GM10266 (cell line): Measurements from ENCODE around the gene CCDC32.
"Not testable (repeated sequence)": the region's sequence is repeated elsewhere in the genome, so short reads cannot be mapped to it uniquely, and the experiment has no call there.

Source experiments
- DNase-seq: peaks from one replicate; pipeline ENCODE4 v3.0.0; 2012; ENCODE audit errors: extremely low spot score
- CTCF ChIP-seq: IDR thresholded peaks from 2 replicates; pipeline ENCODE4 v1.5.1; 2012; ENCODE audit warnings: mild to moderate bottlenecking, low read depth; ENCODE audit not compliant: control insufficient read depth, insufficient read depth; ENCODE audit errors: missing control alignments

CCDC32 gene

GRCh38 chr15:40584191-40584590 lies 19.3 kb upstream of the CCDC32 start:
- TF ChIP-seq CTCF: no peak
- DNase-seq: no peak

- no peak for TF ChIP-seq CTCF
- no peak for DNase-seq
These were observed 17.9 kb upstream of the CCDC32 start for GRCh38 chr15:40582726-40583246.

- not testable (repeated sequence) for DNase-seq
These were observed 17.0 kb upstream of the CCDC32 start for GRCh38 chr15:40581796-40582195.

- no peak for TF ChIP-seq CTCF
- DNase-seq: no peak
These were observed 14.1 kb upstream of the CCDC32 start for GRCh38 chr15:40578892-40579291.

- DNase-seq: not testable (repeated sequence)
These were observed 12.1 kb upstream of the CCDC32 start for GRCh38 chr15:40576914-40577313.

- no peak for DNase-seq
- TF ChIP-seq CTCF: no peak
These were observed 10.3 kb upstream of the CCDC32 start for GRCh38 chr15:40575113-40575512.

GRCh38 chr15:40569129-40569953 lies 4.5 kb upstream of the CCDC32 start, which contains the start of gene RPUSD2:
Gene RPUSD2, plus strand, starts transcription at chr15:40569299. Its CDS starts 39 bp downstream, at chr15:40569338.
- TF ChIP-seq CTCF: no peak
- peak; percentile 89 for DNase-seq

- DNase-seq: no peak
These were observed 2.3 kb upstream of the CCDC32 start for GRCh38 chr15:40567111-40567510.

More at GRCh38 chr15:40567111-40567510, 2.3 kb upstream of the CCDC32 start:
- peak; percentile 42 for TF ChIP-seq CTCF
